Neural progenitor cell (in vitro differentiated cells): ENCODE data around the gene CXorf38. TPM values are rescaled to one million over a fixed set of nuclear protein-coding genes. Genes with fewer than 3 reads are reported as not detected.

Experiments
- DNase-seq: peaks from one replicate; pipeline ENCODE4 v3.0.0-alpha.2; 2016; ENCODE audit warnings: low spot score
- H2AFZ ChIP-seq: fragments of 200-600 bp; sonication (generic); replicated peaks from 2 replicates; pipeline ENCODE4 v1.6.1; 2016; ENCODE audit warnings: antibody characterized with exemption
- H3F3A ChIP-seq: fragments of 200-600 bp; sonication (generic); 2 replicates; pipeline ENCODE4 v1.6.1; 2016; ENCODE audit warnings: antibody characterized with exemption, low read depth
- H3K27ac ChIP-seq: fragments of 200-600 bp; sonication (generic); 2 replicates; pipeline ENCODE4 v1.5.1; 2016; ENCODE audit warnings: mild to moderate bottlenecking
- H3K27me3 ChIP-seq: fragments of 200-600 bp; sonication (generic); 2 replicates; pipeline ENCODE4 v1.6.1; 2016; ENCODE audit warnings: mild to moderate bottlenecking, moderate library complexity
- H3K36me3 ChIP-seq: fragments of 200-600 bp; sonication (generic); 2 replicates; pipeline ENCODE4 v1.5.1; 2016
- H3K4me1 ChIP-seq: fragments of 200-600 bp; sonication (generic); 2 replicates; pipeline ENCODE4 v1.6.1; 2016; ENCODE audit warnings: mixed run types
- H3K4me2 ChIP-seq: fragments of 200-600 bp; sonication (generic); 2 replicates; pipeline ENCODE4 v1.6.1; 2016
- H3K4me3 ChIP-seq: fragments of 200-600 bp; sonication (generic); 2 replicates; pipeline ENCODE4 v1.5.1; 2016
- H3K79me2 ChIP-seq: fragments of 200-600 bp; sonication (generic); 2 replicates; pipeline ENCODE4 v1.6.1; 2016; ENCODE audit warnings: low read depth
- H3K9ac ChIP-seq: fragments of 200-600 bp; sonication (generic); 2 replicates; pipeline ENCODE4 v1.6.1; 2016
- H3K9me3 ChIP-seq: fragments of 200-600 bp; sonication (generic); 2 replicates; pipeline ENCODE4 v1.5.1; 2016; ENCODE audit warnings: low read depth
- H4K20me1 ChIP-seq: fragments of 200-600 bp; sonication (generic); 2 replicates; pipeline ENCODE4 v1.6.1; 2016; ENCODE audit warnings: low read depth
- H3K27ac Mint-ChIP-seq: 3 replicates; pipeline ENCODE4 v1.8.0; 2021; ENCODE audit warnings: mixed read lengths
- H3K27me3 Mint-ChIP-seq: 2 replicates; pipeline ENCODE4 v1.8.0; 2022; ENCODE audit warnings: low read depth, mild to moderate bottlenecking, inconsistent platforms, moderate library complexity, mixed read lengths; ENCODE audit not compliant: insufficient read depth
- H3K36me3 Mint-ChIP-seq: 3 replicates; pipeline ENCODE4 v1.8.0; 2021; ENCODE audit warnings: mixed read lengths
- H3K4me1 Mint-ChIP-seq: 3 replicates; pipeline ENCODE4 v1.8.0; 2021; ENCODE audit warnings: mixed read lengths
- H3K4me3 Mint-ChIP-seq: 3 replicates; pipeline ENCODE4 v1.8.0; 2021; ENCODE audit warnings: mild to moderate bottlenecking, moderate library complexity, mixed read lengths
- H3K9me3 Mint-ChIP-seq: 3 replicates; pipeline ENCODE4 v1.8.0; 2020; ENCODE audit warnings: mixed read lengths
- EZH2 ChIP-seq: fragments of 200-600 bp; sonication (generic); IDR thresholded peaks from 2 replicates; pipeline ENCODE4 v1.6.1; 2017; ENCODE audit warnings: antibody characterized with exemption, mild to moderate bottlenecking, moderate library complexity
- EZH2phosphoT487 ChIP-seq: fragments of 200-600 bp; sonication (generic); IDR thresholded peaks from 2 replicates; pipeline ENCODE4 v1.6.1; 2017; ENCODE audit warnings: antibody characterized with exemption
- total RNA-seq: library from RNA; depleted of rRNA; stranded (reverse); fragments of >200 nt; gene quantifications from 2 replicates; pipeline ENCODE4 v1.2.3, GENCODE V29; 2015; ENCODE audit warnings: low replicate concordance
- TF ChIP-seq, protein P1 (sequence below): fragments of 200-600 bp; sonication (generic); IDR thresholded peaks from 2 replicates; pipeline ENCODE4 v1.5.1; 2017; ENCODE audit warnings: antibody characterized with exemption, mild to moderate bottlenecking

CXorf38 gene
- total RNA-seq, 1 donor from 2014 or later = 12.7 TPM

DNA sequence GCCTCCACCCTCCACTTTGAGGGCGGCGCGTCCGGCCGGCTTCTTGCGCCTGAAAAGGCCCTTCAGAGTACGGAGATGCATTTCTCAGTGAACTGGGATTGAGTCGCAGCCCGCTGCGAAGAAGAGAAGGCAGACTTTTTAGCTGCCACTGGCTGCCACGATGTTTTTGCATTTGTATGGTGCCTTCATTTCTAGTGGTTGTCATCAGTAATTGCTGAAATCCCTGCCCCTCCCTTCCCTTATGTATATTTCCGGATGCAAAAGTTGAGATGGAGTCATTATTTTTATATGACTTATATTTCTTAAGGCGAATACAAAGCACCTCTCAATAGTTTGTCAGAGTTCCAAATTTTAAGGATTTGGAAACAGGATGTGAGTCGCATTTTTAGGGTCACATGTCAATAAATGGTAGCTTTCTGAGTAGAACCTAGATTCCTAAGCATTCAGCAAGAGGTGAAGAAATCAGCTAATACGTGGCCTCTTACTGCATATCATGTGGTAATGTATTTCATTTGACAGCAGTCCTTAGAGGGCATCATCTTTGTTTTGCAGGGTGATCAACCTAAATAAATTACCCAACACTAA lies 65.9 kb downstream of the CXorf38 start:
- peak overlapping the region; percentile 82 for H3K4me3 Mint-ChIP-seq
- TF ChIP-seq EZH2 = no peak
- TF ChIP-seq, protein P1, sequence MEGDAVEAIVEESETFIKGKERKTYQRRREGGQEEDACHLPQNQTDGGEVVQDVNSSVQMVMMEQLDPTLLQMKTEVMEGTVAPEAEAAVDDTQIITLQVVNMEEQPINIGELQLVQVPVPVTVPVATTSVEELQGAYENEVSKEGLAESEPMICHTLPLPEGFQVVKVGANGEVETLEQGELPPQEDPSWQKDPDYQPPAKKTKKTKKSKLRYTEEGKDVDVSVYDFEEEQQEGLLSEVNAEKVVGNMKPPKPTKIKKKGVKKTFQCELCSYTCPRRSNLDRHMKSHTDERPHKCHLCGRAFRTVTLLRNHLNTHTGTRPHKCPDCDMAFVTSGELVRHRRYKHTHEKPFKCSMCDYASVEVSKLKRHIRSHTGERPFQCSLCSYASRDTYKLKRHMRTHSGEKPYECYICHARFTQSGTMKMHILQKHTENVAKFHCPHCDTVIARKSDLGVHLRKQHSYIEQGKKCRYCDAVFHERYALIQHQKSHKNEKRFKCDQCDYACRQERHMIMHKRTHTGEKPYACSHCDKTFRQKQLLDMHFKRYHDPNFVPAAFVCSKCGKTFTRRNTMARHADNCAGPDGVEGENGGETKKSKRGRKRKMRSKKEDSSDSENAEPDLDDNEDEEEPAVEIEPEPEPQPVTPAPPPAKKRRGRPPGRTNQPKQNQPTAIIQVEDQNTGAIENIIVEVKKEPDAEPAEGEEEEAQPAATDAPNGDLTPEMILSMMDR = no peak
- TF ChIP-seq EZH2phosphoT487 = no peak

GRCh38 chrX:40580537-40581335 lies 66.6 kb downstream of the CXorf38 start, which contains the start of gene ATP6AP2:
Gene ATP6AP2 (plus strand): TSS chrX:40580970. CDS start chrX:40581066, 96 bp downstream.
- no peaks in the 10 kb centered on the region for H3F3A ChIP-seq
- Mint-ChIP-seq H3K36me3 (no peaks in the 10 kb centered on the region), H3K4me3 (peak within 1 kb of the TSS; percentile 94), H3K27me3 (peaks cover 2% of the 10 kb centered on the region), H3K4me1 (peaks cover 5% of the 10 kb centered on the region), H3K27ac (peak within 1 kb of the TSS; percentile 82), H3K9me3 (peaks cover 8% of the 10 kb centered on the region)
- H3K4me2 ChIP-seq = peak within 1 kb of the TSS; percentile 79
- TF ChIP-seq EZH2phosphoT487 (no peak), EZH2 (no peak)
- TF ChIP-seq, protein P1 = no peak
- H3K9ac ChIP-seq = peak within 1 kb of the TSS; percentile 61
- no peaks in the 10 kb centered on the region for H3K36me3 ChIP-seq
- no peak within 1 kb of the TSS for H3K27ac ChIP-seq
- H3K79me2 ChIP-seq = peaks cover 39% of the 10 kb centered on the region
- H4K20me1 ChIP-seq = peaks cover 12% of the 10 kb centered on the region
- H2AFZ ChIP-seq = peak within 1 kb of the TSS; percentile 85
- H3K4me1 ChIP-seq = peaks cover 5% of the 10 kb centered on the region
- H3K27me3 ChIP-seq = no peaks in the 10 kb centered on the region
- H3K4me3 ChIP-seq = peak within 1 kb of the TSS; percentile 76
- DNase-seq = peak; percentile 95
- H3K9me3 ChIP-seq = no peaks in the 10 kb centered on the region

More for the DNA sequence above, 65.9 kb downstream of the CXorf38 start:
- no peak overlapping the region for H2AFZ ChIP-seq
- no peak overlapping the region for H3K27ac ChIP-seq
- H4K20me1 ChIP-seq = peaks cover 12% of the 10 kb centered on the region
- H3K9ac ChIP-seq = peak overlapping the region; percentile 61
- no peaks in the 10 kb centered on the region for H3K36me3 Mint-ChIP-seq
- peaks cover 5% of the 10 kb centered on the region for H3K4me1 Mint-ChIP-seq
- no peaks in the 10 kb centered on the region for H3K36me3 ChIP-seq
- peaks cover 45% of the 10 kb centered on the region for H3K79me2 ChIP-seq
- peaks cover 7% of the 10 kb centered on the region for H3K9me3 Mint-ChIP-seq
- H3K9me3 ChIP-seq = no peaks in the 10 kb centered on the region
- no peaks in the 10 kb centered on the region for H3F3A ChIP-seq
- H3K4me3 ChIP-seq = peak overlapping the region; percentile 76
- H3K4me1 ChIP-seq = peaks cover 5% of the 10 kb centered on the region
- H3K27ac Mint-ChIP-seq = no peak overlapping the region
- H3K27me3 ChIP-seq = no peaks in the 10 kb centered on the region
- peak overlapping the region; percentile 79 for H3K4me2 ChIP-seq
- H3K27me3 Mint-ChIP-seq = peaks cover 2% of the 10 kb centered on the region
- DNase-seq = no peak

- H3K27ac Mint-ChIP-seq = peak overlapping the region; percentile 82
- Histone ChIP-seq H3K4me1 (peaks cover 5% of the 10 kb centered on the region), H4K20me1 (peaks cover 12% of the 10 kb centered on the region), H3K9ac (no peak overlapping the region), H3K27me3 (no peaks in the 10 kb centered on the region), H2AFZ (peak overlapping the region; percentile 85), H3K27ac (no peak overlapping the region), H3K9me3 (no peaks in the 10 kb centered on the region), H3F3A (no peaks in the 10 kb centered on the region), H3K36me3 (no peaks in the 10 kb centered on the region), H3K4me2 (peak overlapping the region; percentile 76), H3K4me3 (peak overlapping the region; percentile 76), H3K79me2 (peaks cover 39% of the 10 kb centered on the region)
- H3K9me3 Mint-ChIP-seq = peaks cover 8% of the 10 kb centered on the region
- H3K4me3 Mint-ChIP-seq = peak overlapping the region; percentile 94
- peaks cover 2% of the 10 kb centered on the region for H3K27me3 Mint-ChIP-seq
- H3K4me1 Mint-ChIP-seq = peaks cover 5% of the 10 kb centered on the region
- no peaks in the 10 kb centered on the region for H3K36me3 Mint-ChIP-seq
- TF ChIP-seq EZH2phosphoT487 = no peak
- TF ChIP-seq, protein P1 = no peak
- no peak for TF ChIP-seq EZH2
- DNase-seq = no peak
Observed at GRCh38 chrX:40579900-40580536, 67.3 kb downstream of the CXorf38 start.
